Uterus (tissue), 2 donors: ENCODE measurements around the gene ADGRD2.

ENCODE experiments used
- POLR2A ChIP-seq, 2 donors: fragments of 450-650 bp; IDR thresholded peaks; one replicate each; pipeline ENCODE4 v1.6.1; 2016; ENCODE audit warnings: antibody characterized with exemption in 2 of 2, mild to moderate bottlenecking in 1 of 2, moderate library complexity in 1 of 2
- TF ChIP-seq, protein P1 (sequence below), 4 experiments: fragments of 200-600 bp in 2 of 4; fragments of 450-650 bp in 2 of 4; sonication (generic) in 2 of 4; IDR thresholded peaks; one replicate each; pipeline ENCODE4 v1.5.1; 2016 to 2019; ENCODE audit warnings: antibody characterized with exemption in 4 of 4, mild to moderate bottlenecking in 2 of 4, moderate library complexity in 1 of 4

DNA sequence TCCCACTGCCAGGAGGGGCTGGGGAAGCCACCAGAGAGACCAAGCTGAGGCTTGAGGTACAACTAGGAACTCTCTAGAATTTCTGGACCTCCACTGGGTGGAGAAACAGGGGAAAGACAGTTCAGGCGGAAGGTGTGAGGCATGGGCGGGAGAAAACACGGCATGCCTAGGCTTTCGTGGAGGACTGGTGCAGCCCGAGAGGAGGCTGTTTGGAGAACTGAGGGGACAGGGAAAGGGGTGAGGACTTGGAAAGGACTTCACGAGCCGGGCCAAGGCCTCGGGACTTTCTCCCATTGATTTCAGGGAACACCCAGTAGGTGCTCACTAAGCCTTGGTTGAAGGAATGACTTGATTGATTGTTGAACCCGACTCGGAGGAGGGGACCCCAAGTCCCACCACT is 9.5 kb upstream of the ADGRD2 start:
- TF ChIP-seq, protein P1, sequence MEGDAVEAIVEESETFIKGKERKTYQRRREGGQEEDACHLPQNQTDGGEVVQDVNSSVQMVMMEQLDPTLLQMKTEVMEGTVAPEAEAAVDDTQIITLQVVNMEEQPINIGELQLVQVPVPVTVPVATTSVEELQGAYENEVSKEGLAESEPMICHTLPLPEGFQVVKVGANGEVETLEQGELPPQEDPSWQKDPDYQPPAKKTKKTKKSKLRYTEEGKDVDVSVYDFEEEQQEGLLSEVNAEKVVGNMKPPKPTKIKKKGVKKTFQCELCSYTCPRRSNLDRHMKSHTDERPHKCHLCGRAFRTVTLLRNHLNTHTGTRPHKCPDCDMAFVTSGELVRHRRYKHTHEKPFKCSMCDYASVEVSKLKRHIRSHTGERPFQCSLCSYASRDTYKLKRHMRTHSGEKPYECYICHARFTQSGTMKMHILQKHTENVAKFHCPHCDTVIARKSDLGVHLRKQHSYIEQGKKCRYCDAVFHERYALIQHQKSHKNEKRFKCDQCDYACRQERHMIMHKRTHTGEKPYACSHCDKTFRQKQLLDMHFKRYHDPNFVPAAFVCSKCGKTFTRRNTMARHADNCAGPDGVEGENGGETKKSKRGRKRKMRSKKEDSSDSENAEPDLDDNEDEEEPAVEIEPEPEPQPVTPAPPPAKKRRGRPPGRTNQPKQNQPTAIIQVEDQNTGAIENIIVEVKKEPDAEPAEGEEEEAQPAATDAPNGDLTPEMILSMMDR (IDR thresholded peaks at IDR 0.05) = no peak
- no peak for TF ChIP-seq POLR2A (IDR thresholded peaks at IDR 0.05)
